Stimulated activated CD8-positive, alpha-beta memory T cell treated with anti-CD3 and anti-CD28 coated beads, Interleukin-15, amount 100 ng/mL, for 4 hours (primary cell): ENCODE results near the gene SHOC2.
"Not testable (repeated sequence)": the region's sequence is repeated elsewhere in the genome, so short reads cannot be mapped to it uniquely, and the experiment has no call there.

Experiments
- DNase-seq, 2 donors: peaks; one replicate each; pipeline ENCODE4 v3.0.0-alpha.2; 2020; ENCODE audit warnings: low read depth in 2 of 2

Gene SHOC2

GRCh38 chr10:110901954-110902819 lies 17.2 kb upstream of the SHOC2 start:
- no peak for DNase-seq

- no peak for DNase-seq
These were observed 15.8 kb upstream of the SHOC2 start for GRCh38 chr10:110903280-110904278.

- DNase-seq, result no peak
These were observed 9.3 kb upstream of the SHOC2 start for GRCh38 chr10:110910138-110910537.

- no peak for DNase-seq
These were observed 7.0 kb upstream of the SHOC2 start for GRCh38 chr10:110912374-110912773.

- DNase-seq, result no peak
These were observed 5.0 kb upstream of the SHOC2 start for GRCh38 chr10:110914431-110914830.

GRCh38 chr10:110915035-110915434 lies 4.4 kb upstream of the SHOC2 start:
- no peak for DNase-seq

GRCh38 chr10:110915600-110915999 lies 3.8 kb upstream of the SHOC2 start:
- DNase-seq, result not testable (repeated sequence)

GRCh38 chr10:110916554-110917346 lies 2.7 kb upstream of the SHOC2 start:
- no peak for DNase-seq

- peak; percentile 68 for DNase-seq
These were observed 1.1 kb upstream of the SHOC2 start for GRCh38 chr10:110918269-110918642.

GRCh38 chr10:110918643-110919348 lies 608 bp upstream of the SHOC2 start, which contains the start of gene BBIP1:
BBIP1 (minus strand) TSS chr10:110919180; CDS start chr10:110918157, 1,023 bp downstream.
- no peak for DNase-seq

GRCh38 chr10:110919971-110920881 lies 822 bp downstream of the SHOC2 start:
- DNase-seq, result no peak

GRCh38 chr10:110923856-110924493 lies 4.6 kb downstream of the SHOC2 start:
- DNase-seq, result no peak

- DNase-seq, result no peak
These were observed 8.1 kb downstream of the SHOC2 start for GRCh38 chr10:110927461-110927860.

- DNase-seq, result no peak
These were observed 12.5 kb downstream of the SHOC2 start for GRCh38 chr10:110931769-110932381.

- DNase-seq, result no peak
These were observed 13.2 kb downstream of the SHOC2 start for GRCh38 chr10:110932505-110933180.

GRCh38 chr10:110936757-110937156 lies 17.4 kb downstream of the SHOC2 start:
- DNase-seq, result no peak

- DNase-seq, result no peak
These were observed 20.0 kb downstream of the SHOC2 start for GRCh38 chr10:110939419-110939818.

GRCh38 chr10:110944792-110945396 lies 25.5 kb downstream of the SHOC2 start:
- no peak for DNase-seq
